Measurements from ENCODE around the gene FZD4. TPM values are rescaled to one million over a fixed set of nuclear protein-coding genes. Genes with fewer than 3 reads are reported as not detected.
A peak's percentile ranks its signal among the peaks of the same experiment; 100 is the strongest.

Gene FZD4
- total RNA-seq, 1 donor from 2014 or later = 6.6 TPM

DNA sequence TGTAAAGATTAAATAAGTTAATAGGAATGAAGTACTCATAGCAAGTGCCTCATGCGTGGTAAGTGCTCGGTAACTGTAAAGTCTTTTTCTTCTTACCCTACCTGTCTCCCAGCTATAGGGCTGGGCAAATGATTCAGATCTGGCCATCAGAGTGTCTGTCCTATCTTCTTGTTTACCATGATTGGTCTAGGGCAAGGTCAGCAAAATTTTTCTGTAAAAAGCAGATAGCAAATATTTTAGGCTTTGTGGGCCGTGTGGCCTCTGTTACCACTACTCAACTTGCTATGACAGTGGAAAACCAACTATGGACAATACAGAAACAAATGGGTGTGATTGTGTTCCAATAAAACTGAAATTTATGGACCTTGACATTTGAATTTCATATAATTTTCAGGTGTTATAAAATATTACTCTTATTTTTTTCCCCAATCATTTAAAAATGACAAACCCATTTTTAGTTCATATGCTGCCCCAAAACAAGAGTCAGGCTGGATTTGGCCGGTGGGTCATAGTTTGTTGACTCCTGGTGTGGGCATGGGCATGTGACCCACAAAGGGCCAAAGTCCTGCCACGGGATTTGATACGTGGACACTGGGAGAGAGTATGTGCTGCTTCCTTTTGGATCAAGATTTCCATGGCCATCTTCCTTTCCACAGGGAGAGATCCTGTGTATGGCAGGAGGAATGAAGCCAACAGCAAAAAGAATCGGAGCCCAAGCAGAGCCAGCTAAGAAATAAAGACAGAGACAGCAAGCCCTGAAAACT, 26.8 kb upstream of the FZD4 start:
- no peaks in the 10 kb centered on the region for H3K27me3 Mint-ChIP-seq (ENCODE audit: low read depth)

GRCh38 chr11:86980086-86980796, 25.0 kb upstream of the FZD4 start:
- no peaks in the 10 kb centered on the region for H3K36me3 Mint-ChIP-seq (ENCODE audit: low read depth)
- DNase-seq (ENCODE audit: low spot score) = no peak
- peaks cover 16% of the 10 kb centered on the region for H3K4me1 Mint-ChIP-seq (ENCODE audit: low read depth)
- no peak for TF ChIP-seq CTCF (IDR thresholded peaks at IDR 0.05)
- no peaks in the 10 kb centered on the region for H3K9me3 Mint-ChIP-seq (ENCODE audit: low read depth)
- no peak overlapping the region for H3K27ac Mint-ChIP-seq (ENCODE audit: unreplicated experiment)
- no peak overlapping the region for H3K4me3 Mint-ChIP-seq (ENCODE audit: unreplicated experiment)
- no peaks in the 10 kb centered on the region for H3K27me3 Mint-ChIP-seq (ENCODE audit: low read depth)

More for the DNA sequence above, 26.8 kb upstream of the FZD4 start:
- Mint-ChIP-seq H3K9me3 (ENCODE audit: low read depth) (no peaks in the 10 kb centered on the region), H3K27ac (ENCODE audit: unreplicated experiment) (no peak overlapping the region), H3K4me1 (ENCODE audit: low read depth) (peaks cover 16% of the 10 kb centered on the region), H3K36me3 (ENCODE audit: low read depth) (no peaks in the 10 kb centered on the region), H3K4me3 (ENCODE audit: unreplicated experiment) (no peak overlapping the region)
- TF ChIP-seq CTCF (IDR thresholded peaks at IDR 0.05) = no peak
- no peak for DNase-seq (ENCODE audit: low spot score)

DNA sequence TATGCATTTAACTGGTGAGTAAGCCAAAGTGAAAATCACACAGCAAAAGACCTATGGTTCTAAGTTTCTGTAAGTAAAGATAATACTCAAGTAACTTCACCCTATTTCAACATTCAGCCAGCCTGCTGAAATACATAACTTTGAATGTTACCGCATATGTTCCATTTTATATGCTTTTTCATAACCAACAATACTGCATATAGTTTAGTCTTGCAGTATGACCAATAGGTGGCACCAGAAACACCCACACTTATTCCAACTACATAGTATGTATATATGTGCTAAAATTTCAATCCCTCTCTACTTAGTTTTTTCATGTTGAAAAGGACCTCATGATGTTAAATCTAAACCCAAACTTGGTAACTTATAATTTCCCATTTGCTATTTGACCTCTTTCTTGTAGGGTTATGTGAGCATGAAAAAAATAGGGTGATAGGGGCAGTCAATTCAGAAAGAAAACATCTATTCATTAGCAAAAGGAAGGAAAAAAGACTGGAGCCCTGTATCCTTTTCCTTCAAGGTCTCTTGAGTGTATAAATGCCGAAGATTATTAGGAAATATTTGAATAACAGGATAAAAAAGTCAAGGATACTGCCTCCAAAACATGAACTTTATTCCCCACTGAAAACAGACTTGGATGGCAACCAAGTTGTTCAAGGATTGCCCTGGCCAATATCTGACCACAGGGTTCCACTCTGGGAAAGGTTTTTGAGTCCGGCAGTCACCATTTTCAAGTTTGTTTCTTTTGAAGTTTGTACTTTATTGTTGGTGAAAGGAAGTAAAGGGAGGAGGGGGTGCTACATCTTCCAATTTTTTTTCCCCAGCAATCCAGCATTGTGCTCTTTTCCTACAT, 23.8 kb upstream of the FZD4 start:
- TF ChIP-seq CTCF (IDR thresholded peaks at IDR 0.05) = peak; percentile 88
- Mint-ChIP-seq H3K36me3 (ENCODE audit: low read depth) (peaks cover 2% of the 10 kb centered on the region), H3K27me3 (ENCODE audit: low read depth) (no peaks in the 10 kb centered on the region), H3K27ac (ENCODE audit: unreplicated experiment) (no peak overlapping the region), H3K9me3 (ENCODE audit: low read depth) (peaks cover 2% of the 10 kb centered on the region), H3K4me3 (ENCODE audit: unreplicated experiment) (no peak overlapping the region), H3K4me1 (ENCODE audit: low read depth) (peaks cover 16% of the 10 kb centered on the region)
- no peak for DNase-seq (ENCODE audit: low spot score)

GRCh38 chr11:86978247-86978646, 23.1 kb upstream of the FZD4 start:
- H3K27me3 Mint-ChIP-seq (ENCODE audit: low read depth) = no peaks in the 10 kb centered on the region
- H3K4me3 Mint-ChIP-seq (ENCODE audit: unreplicated experiment) = no peak overlapping the region

More at GRCh38 chr11:86978247-86978646, 23.1 kb upstream of the FZD4 start:
- no peak for TF ChIP-seq CTCF (IDR thresholded peaks at IDR 0.05)
- Mint-ChIP-seq H3K36me3 (ENCODE audit: low read depth) (peaks cover 5% of the 10 kb centered on the region), H3K4me1 (ENCODE audit: low read depth) (peaks cover 16% of the 10 kb centered on the region), H3K9me3 (ENCODE audit: low read depth) (peaks cover 8% of the 10 kb centered on the region), H3K27ac (ENCODE audit: unreplicated experiment) (no peak overlapping the region)
- DNase-seq (ENCODE audit: low spot score) = no peak
